HG02884 (cell line): Measurements from ENCODE around the gene NRM.
"Not testable (repeated sequence)": the region's sequence is repeated elsewhere in the genome, so short reads cannot be mapped to it uniquely, and the experiment has no call there.

Experiments
- ATAC-seq: cut with Tn5 transposase; IDR thresholded peaks from one replicate; pipeline ENCODE4 v1.9.1; 2021; ENCODE audit warnings: mild to moderate bottlenecking, moderate library complexity; ENCODE audit not compliant: unreplicated experiment

The NRM gene

DNA sequence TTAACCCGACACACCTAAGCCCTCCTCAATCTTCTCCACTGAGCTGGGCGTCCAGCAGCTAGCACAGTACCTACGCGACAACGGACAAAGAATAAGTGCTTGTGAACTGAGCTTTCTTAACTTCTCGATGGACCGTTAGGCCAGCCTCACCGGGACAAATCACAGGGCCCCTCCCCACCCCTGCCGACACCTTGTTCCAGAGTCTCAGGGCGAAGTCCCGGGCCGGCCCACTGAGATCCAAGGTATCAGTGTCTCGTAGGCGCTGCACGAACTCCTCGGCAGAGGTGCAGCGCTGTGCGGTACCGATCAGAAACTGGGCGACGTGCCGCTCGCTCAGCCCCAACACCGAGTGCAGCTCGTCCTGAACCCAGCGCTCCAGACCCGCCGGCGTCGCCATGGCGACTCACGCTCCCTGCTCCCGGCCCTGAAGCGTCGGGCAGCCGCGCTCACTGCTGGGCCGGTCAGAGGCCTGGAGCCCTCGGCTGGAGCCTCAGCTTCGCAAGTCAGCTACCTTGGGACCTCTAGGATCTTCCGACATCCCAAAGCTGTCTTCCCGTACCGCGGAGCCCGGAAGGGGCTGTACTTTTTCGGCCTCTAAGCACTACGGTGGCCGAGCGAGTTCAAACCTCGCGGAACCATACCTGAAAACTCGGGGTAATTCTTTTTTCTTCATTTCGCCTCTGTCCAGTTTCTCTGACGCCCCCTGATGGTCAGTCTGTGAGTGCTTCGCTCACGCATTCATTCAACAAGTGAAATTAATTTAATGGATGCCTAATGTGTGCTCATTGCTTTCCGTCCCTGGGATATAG, 18.1 kb downstream of the NRM start, which contains the start of gene DHX16:
Gene DHX16 (minus strand): TSS at position 562 of the 809 bp plus-strand sequence. CDS start 165 bp downstream, at position 397.
- peak; percentile 57 for ATAC-seq

- no peak for ATAC-seq
Observed at GRCh38 chr6:30670760-30671527, 19.8 kb downstream of the NRM start.

DNA sequence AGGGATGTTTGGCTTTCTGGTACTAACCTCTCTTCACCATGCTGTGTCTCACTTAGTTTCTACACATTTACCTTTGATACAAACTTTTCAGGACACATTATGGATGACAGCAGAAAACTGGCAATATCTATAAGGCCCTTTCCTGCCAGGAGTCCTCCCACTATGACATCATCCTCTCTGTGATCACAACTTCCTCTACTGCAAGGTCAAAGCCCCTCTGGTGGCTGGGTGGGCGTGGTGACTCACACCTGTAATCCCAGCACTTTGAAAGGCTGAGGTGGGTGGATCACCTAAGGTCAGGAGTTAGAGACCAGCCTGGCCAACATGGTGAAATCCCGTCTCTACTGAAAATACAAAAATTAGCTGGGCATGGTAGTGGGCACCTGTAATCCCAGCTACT, 24.5 kb downstream of the NRM start:
- not testable (repeated sequence) for ATAC-seq

- no peak for ATAC-seq
Observed at GRCh38 chr6:30664994-30665767, 25.6 kb downstream of the NRM start.

DNA sequence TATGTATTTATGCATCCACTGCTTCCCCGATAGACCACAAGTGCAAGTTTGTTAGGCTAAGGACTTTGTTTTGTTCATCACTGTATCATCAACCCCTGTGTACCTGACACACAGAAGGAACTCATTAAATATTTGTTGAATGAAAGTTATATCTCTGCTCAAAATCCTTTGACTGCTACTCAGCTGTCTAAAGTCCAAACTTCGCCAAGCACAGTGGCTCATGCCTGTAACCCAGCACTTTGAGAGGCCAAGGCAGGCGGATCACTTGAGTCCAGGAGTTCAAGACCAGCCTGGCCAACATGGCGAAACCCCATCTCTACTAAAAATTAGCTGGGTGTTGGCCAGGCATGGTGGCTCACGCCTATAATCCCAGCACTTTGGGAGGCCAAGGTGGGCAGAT, 32.9 kb downstream of the NRM start:
- not testable (repeated sequence) for ATAC-seq

- no peak for ATAC-seq
Observed at GRCh38 chr6:30657454-30657853, 33.3 kb downstream of the NRM start.

- ATAC-seq, result no peak
Observed at GRCh38 chr6:30656513-30656912, 34.3 kb downstream of the NRM start.

GRCh38 chr6:30655743-30656094, 35.1 kb downstream of the NRM start:
- no peak for ATAC-seq

- no peak for ATAC-seq
Observed at GRCh38 chr6:30654798-30655742, 35.7 kb downstream of the NRM start.

- ATAC-seq, result no peak
Observed at GRCh38 chr6:30651143-30651542, 39.6 kb downstream of the NRM start.

GRCh38 chr6:30647242-30648116, 43.3 kb downstream of the NRM start:
- ATAC-seq, result peak; percentile 53

DNA sequence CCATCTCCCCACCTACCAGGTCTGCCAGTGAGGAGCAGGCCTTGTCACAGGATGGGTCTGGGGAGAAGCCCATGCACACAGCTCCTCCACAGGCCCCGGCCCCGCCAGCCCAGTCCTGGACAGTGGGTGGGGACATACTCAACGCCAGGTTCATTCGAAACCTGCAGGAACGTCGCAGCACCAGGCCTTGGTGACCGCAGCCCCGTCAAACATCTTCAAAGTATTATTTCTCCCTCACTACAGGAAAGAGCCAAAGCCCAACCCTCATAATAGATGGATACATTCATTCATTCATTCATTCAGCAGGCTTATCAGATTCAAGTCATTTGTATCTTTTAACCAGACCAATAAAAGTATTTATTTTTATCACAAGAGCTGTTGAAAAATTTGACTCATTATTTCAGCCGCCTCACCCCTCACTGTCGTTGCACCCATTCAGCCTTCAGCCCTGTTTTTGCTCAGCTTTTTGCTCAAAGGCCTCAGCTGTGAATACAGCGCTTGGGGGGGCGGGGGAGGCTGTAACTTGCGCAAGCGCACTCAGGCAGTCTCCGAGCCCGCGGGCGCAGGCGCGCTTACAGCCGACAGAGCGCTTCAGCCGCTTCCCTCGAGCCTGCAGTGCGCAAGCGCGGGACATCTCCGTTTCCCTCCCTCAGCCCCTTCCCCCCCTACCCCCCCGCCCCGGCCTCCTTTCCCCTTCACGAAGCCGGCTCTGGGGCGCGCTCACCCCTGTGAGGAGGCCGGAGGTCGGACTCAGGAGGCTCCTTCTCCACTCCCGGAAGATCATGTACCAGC, 44.1 kb downstream of the NRM start, which contains the start of gene C6orf136:
Gene C6orf136 (plus strand): TSS at position 684 of the 792 bp plus-strand sequence. CDS start 99 bp downstream, at position 783.
- peak; percentile 49 for ATAC-seq

GRCh38 chr6:30645989-30646388, 44.8 kb downstream of the NRM start:
- ATAC-seq, result no peak

DNA sequence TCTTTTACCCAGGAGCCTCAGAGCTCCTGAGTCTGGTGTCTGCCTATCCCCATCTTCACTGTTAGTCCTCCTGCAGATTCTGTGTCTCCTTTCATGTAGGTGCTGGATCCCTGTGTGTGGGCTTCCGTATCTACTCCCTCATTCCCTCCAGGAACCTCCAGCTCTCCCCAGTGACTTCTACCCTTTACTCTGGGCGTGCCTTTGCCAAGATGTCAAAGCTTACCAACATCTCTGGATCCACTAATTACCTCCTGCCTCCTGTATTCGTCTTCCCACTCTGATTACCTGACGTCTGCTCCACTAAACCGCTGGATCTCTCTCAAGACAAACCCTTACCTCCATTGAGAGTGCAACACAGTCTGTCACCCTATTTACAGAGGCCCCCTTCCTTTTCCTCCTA, 46.0 kb downstream of the NRM start:
- ATAC-seq, result no peak

GRCh38 chr6:30643656-30644055, 47.1 kb downstream of the NRM start:
- ATAC-seq, result no peak

DNA sequence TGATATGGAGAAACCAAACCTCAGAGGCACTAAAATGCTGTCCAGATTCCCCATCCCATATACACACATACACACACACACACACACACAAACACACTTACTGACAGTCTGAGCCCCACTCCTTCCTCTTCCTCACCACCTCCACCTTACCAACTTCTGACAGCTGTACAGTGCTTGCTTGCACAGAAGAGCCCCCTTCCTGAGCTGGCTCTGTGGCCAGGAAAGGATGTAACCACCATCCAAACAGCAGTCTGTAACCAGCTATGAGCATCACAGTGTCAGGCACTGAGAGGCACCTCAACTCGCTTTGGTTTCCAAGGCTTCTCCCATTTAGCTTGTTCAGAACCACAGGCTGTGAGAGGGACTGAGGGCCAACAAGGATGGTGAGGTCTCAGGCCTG, 49.7 kb downstream of the NRM start:
- no peak for ATAC-seq

- ATAC-seq, result no peak
Observed at GRCh38 chr6:30640481-30640880, 50.3 kb downstream of the NRM start.
